HG03280 (cell line): ENCODE results near the gene CCT3.
"Not testable (repeated sequence)": the region's sequence is repeated elsewhere in the genome, so short reads cannot be mapped to it uniquely, and the experiment has no call there.

Source experiments
- ATAC-seq: cut with Tn5 transposase; IDR thresholded peaks from one replicate; pipeline ENCODE4 v1.9.1; 2021; ENCODE audit warnings: mild to moderate bottlenecking, moderate library complexity; ENCODE audit not compliant: unreplicated experiment

Gene CCT3

GRCh38 chr1:156337052-156337887 lies 822 bp downstream of the CCT3 start:
- ATAC-seq: no peak

DNA sequence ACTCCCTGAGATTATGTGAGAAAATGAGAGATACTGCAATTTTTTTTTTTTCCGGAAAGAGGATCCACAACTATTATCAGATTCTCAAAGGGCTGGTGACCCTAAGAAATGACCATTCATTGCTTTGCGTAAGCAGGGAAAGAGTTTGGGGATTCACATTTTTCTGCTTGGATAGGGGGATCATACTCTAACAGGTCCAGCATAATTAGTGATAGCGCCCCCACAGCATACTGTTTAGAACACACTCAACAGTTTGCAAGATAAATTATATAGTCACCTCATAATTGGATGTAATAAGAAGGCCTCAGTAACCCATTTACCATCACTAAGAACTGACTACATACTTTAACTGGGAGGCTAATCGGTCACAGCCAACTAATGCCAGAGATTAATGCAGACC lies 1.9 kb downstream of the CCT3 start:
- ATAC-seq: no peak

DNA sequence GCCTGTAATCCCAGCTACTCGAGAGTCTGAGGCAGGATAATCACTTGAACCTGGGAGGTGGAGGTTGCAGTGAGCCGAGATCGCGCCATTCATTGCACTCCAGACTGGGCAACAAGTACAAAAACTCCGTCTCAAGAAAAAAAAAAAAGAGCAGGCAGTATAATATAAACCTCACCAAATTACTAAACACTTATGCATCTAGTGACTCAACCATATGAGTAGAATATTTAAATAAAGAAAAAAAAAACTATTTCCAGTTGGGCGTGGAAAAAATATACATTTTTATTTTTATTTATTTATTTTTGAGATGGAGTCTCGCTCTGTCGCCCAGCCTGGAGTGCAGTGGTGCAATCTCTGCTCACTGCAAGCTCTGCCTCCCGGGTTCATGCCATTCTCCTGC lies 14.9 kb downstream of the CCT3 start:
- not testable (repeated sequence) for ATAC-seq

- no peak for ATAC-seq
Observed at GRCh38 chr1:156320560-156320959, 17.5 kb downstream of the CCT3 start.

GRCh38 chr1:156319664-156320063 lies 18.4 kb downstream of the CCT3 start:
- no peak for ATAC-seq

DNA sequence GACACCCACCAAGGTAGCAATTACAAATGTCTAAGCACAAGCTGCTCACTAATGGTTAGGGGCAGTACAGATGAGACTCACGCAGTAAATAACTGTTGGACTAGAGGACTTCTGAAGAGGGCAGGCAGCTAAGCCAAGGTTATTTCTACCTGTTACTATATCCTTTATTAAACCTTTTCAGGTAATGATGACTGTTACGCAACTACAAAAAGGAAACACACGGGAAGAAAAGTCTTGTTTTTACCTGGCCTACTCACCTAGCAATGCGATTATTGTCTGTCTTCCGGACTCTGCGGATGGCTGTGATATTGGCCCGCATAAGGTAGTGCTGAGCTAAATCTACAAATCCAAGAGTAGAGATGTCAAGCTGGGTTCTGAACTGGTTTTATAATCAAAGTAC lies 21.2 kb downstream of the CCT3 start:
- ATAC-seq: no peak

DNA sequence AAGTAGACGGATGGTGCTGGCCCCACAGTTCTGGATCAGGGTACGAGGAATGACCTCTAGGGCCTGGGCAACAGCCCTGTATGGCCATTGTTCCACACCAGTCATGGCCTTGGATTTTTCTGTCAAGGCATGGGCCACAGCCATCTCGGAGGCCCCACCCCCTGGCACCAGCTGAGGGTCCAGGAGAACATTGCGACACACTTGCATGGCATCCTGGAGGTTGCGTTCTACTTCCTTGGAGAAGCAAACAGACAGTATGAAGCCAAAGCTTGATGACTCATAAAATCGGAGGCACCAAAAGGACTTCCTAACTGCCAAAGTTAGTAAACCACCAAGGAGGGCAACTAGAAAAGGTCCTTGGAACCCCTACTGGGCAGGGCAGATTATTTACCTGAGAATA lies 27.1 kb downstream of the CCT3 start:
- no peak for ATAC-seq

- ATAC-seq: no peak
Observed at GRCh38 chr1:156308078-156308477, 30.0 kb downstream of the CCT3 start.

DNA sequence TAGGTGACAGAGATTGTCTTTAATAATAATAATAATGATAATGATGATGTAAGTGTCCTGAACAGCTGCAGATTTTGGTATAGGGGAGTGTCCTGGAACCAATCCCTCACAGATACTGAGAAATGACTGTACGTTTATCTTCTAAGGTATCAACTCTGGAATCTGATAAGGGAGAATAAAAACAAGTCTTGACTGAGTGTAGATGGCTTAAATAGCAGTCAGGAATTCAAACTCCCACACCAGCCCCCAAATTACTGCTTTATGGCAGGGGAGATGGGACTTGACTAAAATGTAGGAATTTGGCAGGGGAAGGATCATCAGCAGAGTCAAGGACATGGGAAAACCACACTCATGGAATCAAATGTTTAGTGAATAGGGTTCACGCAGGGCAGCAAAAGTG lies 32.9 kb downstream of the CCT3 start:
- no peak for ATAC-seq

DNA sequence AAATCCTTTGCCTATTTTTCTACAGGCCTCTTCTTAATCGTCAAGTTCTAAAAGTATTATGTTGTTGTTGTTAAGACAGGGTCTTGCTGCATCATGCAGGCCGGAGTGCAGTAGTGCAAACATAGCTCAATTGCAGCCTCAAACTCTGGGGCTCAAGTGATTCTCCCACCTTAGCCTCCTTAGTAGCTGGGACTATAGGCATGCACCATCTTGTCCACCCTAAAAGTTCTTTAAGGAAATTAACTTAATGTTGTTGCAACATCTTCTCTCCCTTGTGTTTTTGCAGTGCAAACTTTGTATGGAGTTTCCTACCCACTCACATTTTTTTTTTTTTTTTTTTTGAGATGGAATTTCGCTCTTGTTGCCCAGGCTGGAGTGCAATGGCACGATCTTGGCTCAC lies 34.9 kb downstream of the CCT3 start:
- no peak for ATAC-seq

GRCh38 chr1:156298852-156299357 lies 39.2 kb downstream of the CCT3 start, which contains the start of gene VHLL:
Gene VHLL, minus strand, starts transcription at chr1:156299307. Its CDS starts 118 bp downstream, at chr1:156299189.
- no peak for ATAC-seq

DNA sequence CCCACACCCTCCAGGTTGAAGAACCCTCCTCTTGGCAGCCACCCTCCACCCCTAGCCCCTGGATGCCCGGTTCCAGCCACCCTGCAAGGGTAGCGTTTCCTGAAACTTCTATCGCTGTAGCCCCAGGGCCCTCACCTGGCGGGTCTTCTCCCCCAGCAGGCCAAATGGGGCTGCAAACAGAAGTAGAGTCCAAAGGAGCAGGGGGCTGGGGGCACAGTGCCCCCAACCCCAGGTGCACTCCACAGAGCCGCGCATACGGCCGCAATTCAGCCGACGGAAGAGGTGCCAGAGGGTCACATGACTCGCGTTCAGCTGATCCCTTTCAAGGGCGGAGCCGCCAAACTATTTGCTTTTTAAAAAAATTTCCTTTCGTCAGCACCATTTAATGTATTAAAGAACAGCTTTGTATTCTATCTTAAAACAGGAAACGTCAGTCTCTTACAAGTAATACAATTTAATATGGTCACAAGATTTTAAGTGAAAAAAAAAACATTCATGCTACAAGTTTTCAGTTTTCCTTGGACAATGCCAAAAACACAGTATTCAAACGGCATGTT lies 42.6 kb downstream of the CCT3 start, which contains the start of gene GLMP:
Gene GLMP (minus strand): TSS at position 289 of the 557 bp plus-strand sequence. CDS start 34 bp downstream, at position 255.
- ATAC-seq: no peak

DNA sequence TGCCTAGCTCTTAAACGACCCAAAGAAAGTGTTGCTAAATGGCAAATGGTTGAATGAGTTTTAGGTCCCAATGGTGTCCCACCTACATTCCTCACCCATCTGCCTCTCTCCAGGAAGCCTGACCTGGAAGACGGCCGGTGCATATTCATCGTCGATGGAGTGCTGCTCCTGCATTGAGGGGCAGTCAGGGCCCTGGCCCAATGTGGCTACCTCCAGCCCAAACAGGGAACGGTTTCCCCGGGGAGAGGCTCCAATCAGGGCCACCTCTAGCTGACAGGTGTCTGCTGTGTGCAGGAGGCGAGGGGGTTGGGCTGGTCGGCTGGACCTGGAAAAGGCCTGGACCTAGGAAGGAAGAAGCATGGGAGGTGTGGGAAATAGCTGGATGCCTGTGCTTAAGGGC lies 44.2 kb downstream of the CCT3 start:
- ATAC-seq: no peak

- no peak for ATAC-seq
Observed at GRCh38 chr1:156293098-156293434, 45.0 kb downstream of the CCT3 start.

DNA sequence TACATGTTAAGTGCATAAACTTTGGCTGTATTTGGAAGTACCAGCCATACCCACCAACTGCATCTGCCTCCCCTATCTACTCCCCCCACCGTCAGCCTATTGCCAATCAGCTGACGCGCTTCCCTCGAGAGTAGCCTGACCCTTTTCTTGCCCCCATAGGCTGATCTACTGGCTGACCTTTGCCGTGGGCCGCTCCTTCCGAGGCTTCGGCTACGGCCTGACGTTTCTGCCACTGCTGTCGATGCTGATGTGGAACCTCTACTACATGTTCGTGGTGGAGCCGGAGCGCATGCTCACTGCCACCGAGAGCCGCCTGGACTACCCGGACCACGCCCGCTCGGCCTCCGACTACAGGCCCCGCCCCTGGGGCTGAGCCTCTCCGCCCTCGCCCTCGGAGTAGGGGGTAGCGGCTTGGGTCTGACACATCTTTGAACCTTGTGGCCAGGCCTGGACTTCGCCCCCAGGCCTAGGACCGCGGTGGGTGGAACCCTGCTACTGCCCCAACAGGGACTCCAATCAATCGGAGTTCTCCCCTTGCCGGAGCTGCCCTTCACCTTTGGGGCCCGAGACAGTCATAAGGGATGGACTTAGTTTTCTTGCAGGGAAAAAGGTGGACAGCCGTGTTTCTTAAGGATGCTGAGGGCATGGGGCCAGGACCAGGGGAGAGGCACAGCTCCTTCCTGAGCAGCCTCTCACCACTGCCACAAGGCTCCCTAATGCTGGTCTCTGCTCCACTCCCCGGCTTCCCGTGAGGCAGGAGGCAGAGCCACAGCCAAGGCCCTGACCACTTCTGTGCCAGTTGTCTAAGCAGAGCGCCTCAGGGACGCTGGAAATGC lies 46.6 kb downstream of the CCT3 start:
- peak; percentile 44 for ATAC-seq

- no peak for ATAC-seq
Observed at GRCh38 chr1:156289857-156290256, 48.2 kb downstream of the CCT3 start.

- ATAC-seq: no peak
Observed at GRCh38 chr1:156286061-156286460, 52.0 kb downstream of the CCT3 start.

DNA sequence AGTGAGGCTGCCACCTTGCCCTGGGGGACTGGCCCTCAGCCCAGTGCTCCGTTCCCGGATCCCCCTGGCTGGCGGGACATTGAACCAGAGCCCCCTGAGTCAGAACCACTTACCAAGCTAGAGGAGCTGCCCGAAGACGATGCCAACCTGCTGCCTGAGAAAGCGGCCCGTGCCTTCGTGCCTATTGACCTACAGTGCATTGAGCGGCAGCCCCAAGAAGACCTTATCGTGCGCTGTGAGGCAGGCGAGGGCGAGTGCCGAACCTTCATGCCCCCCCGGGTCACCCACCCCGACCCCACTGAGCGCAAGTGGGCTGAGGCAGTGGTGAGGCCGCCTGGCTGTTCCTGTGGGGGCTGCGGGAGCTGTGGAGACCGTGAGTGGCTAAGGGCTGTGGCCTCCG lies 52.7 kb downstream of the CCT3 start:
- no peak for ATAC-seq

GRCh38 chr1:156284757-156285156 lies 53.3 kb downstream of the CCT3 start:
- ATAC-seq: no peak

DNA sequence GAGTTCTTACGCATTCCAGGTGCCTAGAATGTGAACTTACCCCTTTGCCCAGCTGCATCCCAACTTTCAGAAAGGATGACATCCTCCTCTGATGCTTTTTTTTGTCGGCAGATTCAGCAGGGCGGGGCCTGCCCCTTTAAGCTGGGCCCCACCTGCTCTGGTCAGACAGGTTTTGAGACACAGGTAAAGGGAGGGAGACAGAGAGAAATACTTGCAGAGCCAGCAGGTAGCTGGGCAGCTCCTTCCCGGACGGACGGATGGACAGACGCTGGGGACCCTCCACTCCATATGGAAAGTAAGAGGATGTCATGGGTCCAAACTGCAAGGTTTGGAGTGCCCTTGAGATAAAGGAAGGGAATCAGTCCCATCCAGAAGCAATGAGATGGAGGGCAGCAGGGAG lies 54.0 kb downstream of the CCT3 start, which contains the start of gene TMEM79:
Gene TMEM79 (plus strand): TSS at position 214 of the 400 bp plus-strand sequence. CDS start 902 bp downstream, outside the sequence.
- no peak for ATAC-seq

GRCh38 chr1:156283521-156283920 lies 54.6 kb downstream of the CCT3 start:
- ATAC-seq: no peak
